ENCODE results near the gene BIN1.

DNA sequence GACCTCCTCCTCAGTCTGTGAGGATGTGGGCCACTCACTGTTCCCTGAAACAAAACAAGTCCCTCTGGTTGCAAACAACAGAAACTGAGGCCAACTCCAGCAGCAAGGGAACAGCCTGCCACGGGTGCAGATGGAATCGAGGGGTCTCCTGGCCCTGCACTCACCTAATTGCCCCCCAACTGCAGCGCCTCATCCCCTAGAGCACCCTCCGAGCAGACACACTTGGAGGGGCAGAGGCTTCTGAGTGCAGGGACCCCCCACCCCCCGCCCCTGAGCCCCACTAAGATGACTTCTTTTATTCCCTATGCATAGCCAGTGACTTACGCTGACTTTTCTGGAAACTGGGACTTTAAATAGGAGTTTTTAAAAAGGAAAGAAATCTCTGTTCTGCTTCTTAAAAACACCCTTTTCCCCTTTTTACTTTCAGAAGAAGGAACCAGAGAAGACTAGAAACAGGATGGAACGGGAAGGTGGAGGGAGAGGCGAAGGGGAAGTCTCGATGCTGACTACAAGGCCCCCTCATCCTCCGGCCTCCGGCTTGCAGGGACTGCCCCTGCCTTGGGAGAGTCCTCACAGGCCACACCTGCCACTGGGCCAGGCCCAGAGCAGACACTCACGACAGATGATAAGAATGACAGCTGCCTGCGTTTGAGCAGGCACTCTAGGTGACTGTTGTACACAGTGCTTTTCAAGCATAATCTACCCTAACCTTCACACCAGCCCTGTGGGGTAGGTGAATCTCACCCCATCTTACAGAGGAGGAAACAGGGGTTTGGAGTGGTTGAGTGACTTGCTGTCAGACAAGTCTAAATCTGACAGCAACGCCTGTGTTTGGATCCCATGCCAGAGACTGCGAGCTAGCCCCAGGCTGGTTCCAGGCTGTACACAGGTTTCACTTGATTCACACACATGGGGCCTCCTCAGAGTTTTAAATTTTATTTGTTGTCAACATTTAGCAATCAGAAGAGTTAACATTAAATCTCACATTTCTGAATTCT lies 28.2 kb upstream of the BIN1 start:
- TF ChIP-seq CTCF (conservative IDR thresholded peaks at IDR 0.05) = no peak
- TF ChIP-seq EZH2 (IDR thresholded peaks at IDR 0.05; ENCODE audit: low read depth) = no peak

Measured in PC-9 (cell line).